Smooth muscle cell (in vitro differentiated cells): ENCODE measurements around the gene WDFY1. TPM values are rescaled to one million over a fixed set of nuclear protein-coding genes. Genes with fewer than 3 reads are reported as not detected.

Source experiments
- DNase-seq: peaks from one replicate; lab custom pipeline; 2025; ENCODE audit not compliant: unreplicated experiment; lab: John Stamatoyannopoulos, UW
- H2AFZ ChIP-seq: fragments of 200-600 bp; sonication (generic); 2 replicates; pipeline ENCODE4 v1.6.0; 2016; ENCODE audit warnings: antibody characterized with exemption, low read depth, mild to moderate bottlenecking
- H3F3A ChIP-seq: fragments of 200-600 bp; sonication (generic); 2 replicates; pipeline ENCODE4 v1.6.0; 2017; ENCODE audit warnings: antibody characterized with exemption, low read depth
- H3K27ac ChIP-seq: fragments of 200-600 bp; sonication (generic); 2 replicates; pipeline ENCODE4 v1.5.1; 2016; ENCODE audit warnings: low read depth, mild to moderate bottlenecking
- H3K27me3 ChIP-seq: fragments of 200-600 bp; sonication (generic); 2 replicates; pipeline ENCODE4 v1.6.1; 2016; ENCODE audit warnings: low read depth, mild to moderate bottlenecking
- H3K36me3 ChIP-seq: fragments of 200-600 bp; sonication (generic); 2 replicates; pipeline ENCODE4 v1.5.1; 2016; ENCODE audit warnings: low read depth
- H3K4me1 ChIP-seq: fragments of 200-600 bp; sonication (generic); 2 replicates; pipeline ENCODE4 v1.5.1; 2016; ENCODE audit warnings: low read depth
- H3K4me2 ChIP-seq: fragments of 200-600 bp; sonication (generic); 2 replicates; pipeline ENCODE4 v1.6.0; 2016; ENCODE audit warnings: mild to moderate bottlenecking
- H3K4me3 ChIP-seq: fragments of 200-600 bp; sonication (generic); 2 replicates; pipeline ENCODE4 v1.5.1; 2016; ENCODE audit warnings: mild to moderate bottlenecking
- H3K79me2 ChIP-seq: fragments of 200-600 bp; sonication (generic); 2 replicates; pipeline ENCODE4 v1.6.0; 2016; ENCODE audit warnings: low read depth, mild to moderate bottlenecking
- H3K9ac ChIP-seq: fragments of 200-600 bp; sonication (generic); 2 replicates; pipeline ENCODE4 v1.6.0; 2016; ENCODE audit warnings: low read depth
- H3K9me3 ChIP-seq: fragments of 200-600 bp; sonication (generic); replicated peaks from 2 replicates; pipeline ENCODE4 v1.5.1; 2016; ENCODE audit warnings: low read depth
- H4K20me1 ChIP-seq: fragments of 200-600 bp; sonication (generic); 2 replicates; pipeline ENCODE4 v1.6.0; 2016; ENCODE audit warnings: low read depth
- WGBS: methylation state at CpG from one replicate; pipeline ENCODE4 v1.1.7; 2016; ENCODE audit warnings: low lambda C conversion rate; 5-methylcytosine and 5-hydroxymethylcytosine counted together
- polyA plus RNA-seq: library from polyadenylated mRNA; unstranded; fragments of >200 nt; fragmentation: Nextera tagmentation; extraction: Ambion mirVana; gene quantifications from 2 replicates; pipeline ENCODE4 v1.2.1, GENCODE V29; 2016
- total RNA-seq: library from RNA; depleted of rRNA; stranded (reverse); fragments of >200 nt; gene quantifications from 2 replicates; pipeline ENCODE4 v1.2.3, GENCODE V29; 2014
- TF ChIP-seq, protein P1 (sequence below): fragments of 200-600 bp; sonication (generic); IDR thresholded peaks from 2 replicates; pipeline ENCODE4 v1.5.1; 2017; ENCODE audit warnings: borderline replicate concordance, mild to moderate bottlenecking, antibody characterized with exemption; ENCODE audit not compliant: insufficient read depth, poor library complexity, severe bottlenecking

Gene WDFY1, protein sequence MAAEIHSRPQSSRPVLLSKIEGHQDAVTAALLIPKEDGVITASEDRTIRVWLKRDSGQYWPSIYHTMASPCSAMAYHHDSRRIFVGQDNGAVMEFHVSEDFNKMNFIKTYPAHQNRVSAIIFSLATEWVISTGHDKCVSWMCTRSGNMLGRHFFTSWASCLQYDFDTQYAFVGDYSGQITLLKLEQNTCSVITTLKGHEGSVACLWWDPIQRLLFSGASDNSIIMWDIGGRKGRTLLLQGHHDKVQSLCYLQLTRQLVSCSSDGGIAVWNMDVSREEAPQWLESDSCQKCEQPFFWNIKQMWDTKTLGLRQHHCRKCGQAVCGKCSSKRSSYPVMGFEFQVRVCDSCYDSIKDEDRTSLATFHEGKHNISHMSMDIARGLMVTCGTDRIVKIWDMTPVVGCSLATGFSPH
- 58.6 and 68.3 TPM in 2 replicates for total RNA-seq
- polyA plus RNA-seq = 31.6 and 33.1 TPM in 2 replicates

DNA sequence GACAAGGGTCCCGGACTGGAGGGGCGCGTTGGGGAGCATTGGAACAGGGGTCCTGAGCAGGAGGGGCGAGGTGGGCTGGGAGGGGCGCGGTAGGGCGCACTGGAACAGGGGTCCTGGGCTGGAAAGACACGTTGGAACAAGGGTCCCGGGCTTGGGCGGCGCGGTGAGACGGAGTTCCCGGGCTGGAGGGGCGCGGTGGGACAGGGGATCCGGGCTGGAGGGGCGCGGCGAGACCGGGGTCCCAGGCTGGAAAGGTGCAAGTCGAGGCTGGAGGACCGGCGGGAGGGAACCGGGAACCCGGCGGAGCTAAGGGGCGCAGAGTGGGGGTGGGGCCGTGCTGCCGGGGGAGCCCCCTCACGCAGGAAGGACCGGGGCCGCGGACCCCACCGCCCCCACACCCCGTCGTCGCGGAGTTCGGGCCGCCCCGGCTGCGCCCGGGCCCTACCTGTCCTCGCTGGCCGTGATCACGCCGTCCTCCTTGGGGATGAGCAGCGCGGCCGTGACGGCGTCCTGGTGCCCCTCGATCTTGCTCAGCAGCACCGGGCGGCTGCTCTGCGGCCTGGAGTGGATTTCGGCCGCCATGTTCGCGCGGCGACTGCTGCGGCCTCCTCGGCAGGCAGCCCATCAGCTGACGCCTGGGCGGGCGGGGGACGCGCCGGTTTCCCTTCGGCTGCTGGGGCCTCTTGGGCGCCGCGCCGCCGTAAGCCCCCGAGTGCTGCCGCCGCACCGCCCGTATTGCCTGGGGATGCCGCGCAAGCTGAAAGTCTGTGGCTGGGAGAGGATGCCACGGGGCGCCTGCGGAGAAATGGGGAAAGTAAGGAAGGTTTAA, at the start of gene WDFY1:
WDFY1 (minus strand) TSS at position 633 of the 829 bp plus-strand sequence; CDS start at position 582, 51 bp downstream.
- peaks cover 41% of the 10 kb centered on the region for H3K79me2 ChIP-seq

DNA sequence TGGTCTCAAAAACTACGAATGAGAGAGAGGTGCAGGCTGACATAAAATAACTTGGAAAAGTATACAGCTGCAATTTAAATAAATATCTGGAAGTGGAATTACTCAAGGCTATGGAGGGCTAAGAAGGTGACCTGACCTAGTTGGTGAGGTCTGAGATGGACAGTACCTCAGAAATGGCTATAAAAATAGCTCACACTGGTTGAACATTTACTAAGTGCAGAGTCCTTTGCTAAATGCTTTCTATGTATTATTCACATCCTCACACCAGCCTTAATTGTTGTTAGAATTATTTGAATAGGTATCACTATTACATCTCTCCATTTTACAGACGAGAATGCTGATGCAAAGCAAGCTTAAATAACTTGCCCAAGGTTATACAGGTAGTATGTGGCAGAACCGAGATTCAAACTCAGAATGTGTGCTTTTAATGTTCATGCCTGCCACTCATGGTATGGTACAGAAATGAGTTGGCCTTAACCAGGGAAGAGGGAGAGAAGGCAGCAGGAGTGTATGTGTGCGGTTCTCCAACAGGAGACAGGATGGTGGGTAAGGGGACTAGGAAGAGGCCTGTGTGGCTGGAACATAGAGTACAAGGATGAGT, 49.5 kb upstream of the WDFY1 start:
- Histone ChIP-seq H2AFZ (no peak overlapping the region), H3K4me2 (no peak overlapping the region), H3F3A (peaks cover 13% of the 10 kb centered on the region), H3K9ac (no peak overlapping the region), H3K27me3 (no peaks in the 10 kb centered on the region), H3K9me3 (no peaks in the 10 kb centered on the region), H3K4me1 (no peaks in the 10 kb centered on the region), H3K36me3 (peaks cover 6% of the 10 kb centered on the region), H3K4me3 (no peak overlapping the region), H4K20me1 (peaks cover 11% of the 10 kb centered on the region), H3K27ac (peak overlapping the region; percentile 81), H3K79me2 (no peaks in the 10 kb centered on the region)
- WGBS = 95% methylated on average over 4 of the region's 4 CpGs
- TF ChIP-seq, protein P1, sequence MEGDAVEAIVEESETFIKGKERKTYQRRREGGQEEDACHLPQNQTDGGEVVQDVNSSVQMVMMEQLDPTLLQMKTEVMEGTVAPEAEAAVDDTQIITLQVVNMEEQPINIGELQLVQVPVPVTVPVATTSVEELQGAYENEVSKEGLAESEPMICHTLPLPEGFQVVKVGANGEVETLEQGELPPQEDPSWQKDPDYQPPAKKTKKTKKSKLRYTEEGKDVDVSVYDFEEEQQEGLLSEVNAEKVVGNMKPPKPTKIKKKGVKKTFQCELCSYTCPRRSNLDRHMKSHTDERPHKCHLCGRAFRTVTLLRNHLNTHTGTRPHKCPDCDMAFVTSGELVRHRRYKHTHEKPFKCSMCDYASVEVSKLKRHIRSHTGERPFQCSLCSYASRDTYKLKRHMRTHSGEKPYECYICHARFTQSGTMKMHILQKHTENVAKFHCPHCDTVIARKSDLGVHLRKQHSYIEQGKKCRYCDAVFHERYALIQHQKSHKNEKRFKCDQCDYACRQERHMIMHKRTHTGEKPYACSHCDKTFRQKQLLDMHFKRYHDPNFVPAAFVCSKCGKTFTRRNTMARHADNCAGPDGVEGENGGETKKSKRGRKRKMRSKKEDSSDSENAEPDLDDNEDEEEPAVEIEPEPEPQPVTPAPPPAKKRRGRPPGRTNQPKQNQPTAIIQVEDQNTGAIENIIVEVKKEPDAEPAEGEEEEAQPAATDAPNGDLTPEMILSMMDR = no peak
- DNase-seq = no peak

More for the DNA sequence above, at the start of gene WDFY1:
- peak within 1 kb of the TSS; percentile 83 for H3K27ac ChIP-seq
- TF ChIP-seq, protein P1 = no peak
- WGBS = under 1% methylated on average over 47 of the region's 87 CpGs
- peaks cover 28% of the 10 kb centered on the region for H4K20me1 ChIP-seq
- H3K4me2 ChIP-seq = peak within 1 kb of the TSS; percentile 97
- peak within 1 kb of the TSS; percentile 84 for H3K4me3 ChIP-seq
- H3K9ac ChIP-seq = peak within 1 kb of the TSS; percentile 85
- H3K4me1 ChIP-seq = peaks cover 14% of the 10 kb centered on the region
- no peaks in the 10 kb centered on the region for H3K27me3 ChIP-seq
- DNase-seq = peak; percentile 48
- H3F3A ChIP-seq = peaks cover 3% of the 10 kb centered on the region
- H2AFZ ChIP-seq = peak within 1 kb of the TSS; percentile 78
- H3K9me3 ChIP-seq = no peaks in the 10 kb centered on the region
- no peaks in the 10 kb centered on the region for H3K36me3 ChIP-seq

DNA sequence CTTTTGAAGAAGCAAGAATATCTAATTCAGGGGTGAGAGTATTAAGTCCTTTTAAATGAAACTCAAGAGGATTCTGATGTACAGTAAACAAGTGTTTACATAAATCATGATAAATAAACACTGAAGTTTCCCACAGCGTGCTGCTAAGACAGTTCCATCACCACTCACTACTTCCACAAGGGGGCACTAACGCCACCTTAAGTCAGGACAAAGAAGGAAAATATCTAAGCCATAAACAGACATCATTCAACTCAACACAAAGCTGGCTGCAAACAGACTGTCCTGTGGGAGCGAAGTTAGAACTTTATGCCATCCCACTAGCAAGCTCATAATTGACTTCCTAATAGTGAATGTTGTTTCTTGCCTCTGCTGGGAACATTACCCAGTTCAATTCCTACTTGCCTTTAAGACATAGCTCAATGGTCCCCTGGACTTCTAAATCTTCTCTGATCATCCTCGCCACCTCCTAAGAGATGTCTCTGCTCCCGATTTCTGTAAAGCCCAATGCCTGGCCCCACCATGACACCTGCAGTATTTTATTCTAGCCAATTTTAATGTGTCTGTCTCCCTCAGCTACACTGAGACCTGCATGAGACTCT, 48.6 kb upstream of the WDFY1 start:
- no peak overlapping the region for H3K4me3 ChIP-seq
- no peaks in the 10 kb centered on the region for H3K9me3 ChIP-seq
- peak overlapping the region; percentile 81 for H3K27ac ChIP-seq
- no peaks in the 10 kb centered on the region for H3K27me3 ChIP-seq
- H2AFZ ChIP-seq = no peak overlapping the region
- H3K9ac ChIP-seq = no peak overlapping the region
- H3F3A ChIP-seq = peaks cover 13% of the 10 kb centered on the region
- 43% methylated on average over 5 of the region's 5 CpGs for WGBS
- TF ChIP-seq, protein P1 = peak; percentile 77
- no peak overlapping the region for H3K4me2 ChIP-seq
- H3K79me2 ChIP-seq = no peaks in the 10 kb centered on the region
- no peaks in the 10 kb centered on the region for H3K4me1 ChIP-seq
- no peak for DNase-seq
- H3K36me3 ChIP-seq = peaks cover 7% of the 10 kb centered on the region
- H4K20me1 ChIP-seq = peaks cover 13% of the 10 kb centered on the region
